Ramos (cell line): ENCODE results near the gene TCEANC2.

Experiments used
- in situ Hi-C: fragments of 300-500 bp; cut with MboI; formaldehyde crosslinking; loops from one replicate; pipeline ENCODE4 v1.14.3; 2022; ENCODE audit warnings: low sequenced_read_pairs; ENCODE audit not compliant: unreplicated experiment

Gene TCEANC2

GRCh38 chr1:54127594-54128300, 74.3 kb downstream of the TCEANC2 start:
- in situ Hi-C loops = loop anchor here (10.0 kb wide), 1 partner anchor 357 kb away; no protein-coding TSS in a partner anchor

GRCh38 chr1:54129858-54130257, 76.5 kb downstream of the TCEANC2 start:
- in situ Hi-C loops = loop anchor here (10.0 kb wide), 1 partner anchor 355 kb away; no protein-coding TSS in a partner anchor

GRCh38 chr1:54131419-54131818, 78.0 kb downstream of the TCEANC2 start:
- in situ Hi-C loops = no loop called here

GRCh38 chr1:54132495-54132894, 79.1 kb downstream of the TCEANC2 start:
- in situ Hi-C loops = no loop called here

- in situ Hi-C loops = no loop called here
Observed at GRCh38 chr1:54134295-54134694, 80.9 kb downstream of the TCEANC2 start.

- in situ Hi-C loops = no loop called here
Observed at GRCh38 chr1:54135436-54136120, 82.2 kb downstream of the TCEANC2 start.

GRCh38 chr1:54136269-54136896, 83.0 kb downstream of the TCEANC2 start:
- in situ Hi-C loops = no loop called here

GRCh38 chr1:54136963-54137533, 83.6 kb downstream of the TCEANC2 start:
- in situ Hi-C loops = no loop called here

- in situ Hi-C loops = no loop called here
Observed at GRCh38 chr1:54137534-54138061, 84.2 kb downstream of the TCEANC2 start.

- in situ Hi-C loops = no loop called here
Observed at GRCh38 chr1:54138994-54139393, 85.6 kb downstream of the TCEANC2 start.

GRCh38 chr1:54139711-54140110, 86.3 kb downstream of the TCEANC2 start:
- in situ Hi-C loops = no loop called here

- in situ Hi-C loops = no loop called here
Observed at GRCh38 chr1:54142146-54142900, 88.9 kb downstream of the TCEANC2 start.

GRCh38 chr1:54144366-54144765, 91.0 kb downstream of the TCEANC2 start:
- in situ Hi-C loops = no loop called here

- in situ Hi-C loops = no loop called here
Observed at GRCh38 chr1:54149734-54150133, 96.3 kb downstream of the TCEANC2 start.

- in situ Hi-C loops = no loop called here
Observed at GRCh38 chr1:54151013-54151412, 97.6 kb downstream of the TCEANC2 start.

GRCh38 chr1:54152696-54153095, 99.3 kb downstream of the TCEANC2 start, which contains the start of gene CDCP2:
Gene CDCP2, minus strand, starts transcription at chr1:54153000. Its CDS starts 78 bp downstream, at chr1:54152922.
- in situ Hi-C loops = no loop called here

GRCh38 chr1:54153535-54154439, 100.4 kb downstream of the TCEANC2 start:
- in situ Hi-C loops = no loop called here
